Measurements from ENCODE around the gene ODAD3. TPM values are rescaled to one million over a fixed set of nuclear protein-coding genes. Genes with fewer than 3 reads are reported as not detected.

Gene ODAD3
- polyA plus RNA-seq, 4 donors = 0.25 to 0.30 TPM; not detected in 2

GRCh38 chr19:11374433-11375142 is 60.3 kb downstream of the ODAD3 start, which contains the start of gene SWSAP1:
Gene SWSAP1 (plus strand): TSS chr19:11374666. CDS start chr19:11374681, 15 bp downstream.
- Histone ChIP-seq H3K9me3 (ENCODE audit: control insufficient read depth in 2 of 2, insufficient read depth in 1 of 2, low read depth in 1 of 2, low read length in 1 of 2) (no peaks in the 10 kb centered on the region), H3K4me3 (ENCODE audit: low read depth in 1 of 3, low read length in 3 of 3) (peak within 1 kb of the TSS; percentile 55 to 74 (median 60)), H3K27me3 (ENCODE audit: control insufficient read depth in 3 of 3, insufficient read depth in 3 of 3, low read length in 3 of 3) (no peaks in the 10 kb centered on the region), H3K27ac (ENCODE audit: low read depth in 1 of 3, low read length in 2 of 3) (peak within 1 kb of the TSS; percentile 89 to 100 (median 90)), H3K36me3 (ENCODE audit: control insufficient read depth in 3 of 3, insufficient read depth in 2 of 3, low read depth in 1 of 3, low read length in 3 of 3) (peaks cover 0 to 22% (median 0%) of the 10 kb centered on the region in 3 donors), H3K4me1 (ENCODE audit: control insufficient read depth in 3 of 3, insufficient read depth in 2 of 3, low read depth in 1 of 3, low read length in 2 of 3) (peaks cover 0 to 16% (median 4%) of the 10 kb centered on the region in 3 donors)
- FAIRE-seq (peak; percentile 82), DNase-seq (peak; percentile 99 to 100)
- whole genome bisulfite sequencing, 3 donors = 0 to 1% (median 0%) methylated on average over 43 to 44 of the region's 44 CpGs

- Histone ChIP-seq H3K27me3 (ENCODE audit: control insufficient read depth in 3 of 3, insufficient read depth in 3 of 3, low read length in 3 of 3) (no peaks in the 10 kb centered on the region), H3K9me3 (ENCODE audit: control insufficient read depth in 2 of 2, insufficient read depth in 1 of 2, low read depth in 1 of 2, low read length in 1 of 2) (no peaks in the 10 kb centered on the region), H3K36me3 (ENCODE audit: control insufficient read depth in 3 of 3, insufficient read depth in 2 of 3, low read depth in 1 of 3, low read length in 3 of 3) (peaks cover 0 to 27% (median 0%) of the 10 kb centered on the region in 3 donors), H3K4me3 (ENCODE audit: low read depth in 1 of 3, low read length in 3 of 3) (peak overlapping the region in 2 of 3 donors; percentile 55 to 60), H3K27ac (ENCODE audit: low read depth in 1 of 3, low read length in 2 of 3) (peak overlapping the region in 2 of 3 donors; percentile 89 to 100), H3K4me1 (ENCODE audit: control insufficient read depth in 3 of 3, insufficient read depth in 2 of 3, low read depth in 1 of 3, low read length in 2 of 3) (peaks cover 0 to 16% (median 4%) of the 10 kb centered on the region in 3 donors)
- DNase-seq (no peak), FAIRE-seq (no peak)
- 10 to 34% (median 16%) methylated on average over 11 of the region's 11 CpGs for WGBS, 3 donors
Measured at GRCh38 chr19:11373885-11374432, 61.0 kb downstream of the ODAD3 start.

- Histone ChIP-seq H3K27me3 (ENCODE audit: control insufficient read depth in 3 of 3, insufficient read depth in 3 of 3, low read length in 3 of 3) (no peaks in the 10 kb centered on the region), H3K36me3 (ENCODE audit: control insufficient read depth in 3 of 3, insufficient read depth in 2 of 3, low read depth in 1 of 3, low read length in 3 of 3) (peaks cover 0 to 23% (median 0%) of the 10 kb centered on the region in 3 donors), H3K4me3 (ENCODE audit: low read depth in 1 of 3, low read length in 3 of 3) (no peak overlapping the region), H3K9me3 (ENCODE audit: control insufficient read depth in 2 of 2, insufficient read depth in 1 of 2, low read depth in 1 of 2, low read length in 1 of 2) (no peaks in the 10 kb centered on the region), H3K27ac (ENCODE audit: low read depth in 1 of 3, low read length in 2 of 3) (peak overlapping the region in 1 of 3 donors; percentile 89), H3K4me1 (ENCODE audit: control insufficient read depth in 3 of 3, insufficient read depth in 2 of 3, low read depth in 1 of 3, low read length in 2 of 3) (peaks cover 0 to 16% (median 4%) of the 10 kb centered on the region in 3 donors)
- 47 to 53% (median 50%) methylated on average over 10 of the region's 10 CpGs for WGBS, 3 donors
- DNase-seq (peak; percentile 63 to 71), FAIRE-seq (no peak)
Measured at GRCh38 chr19:11373166-11373884, 61.6 kb downstream of the ODAD3 start.

GRCh38 chr19:11370744-11371143 is 64.2 kb downstream of the ODAD3 start:
- no peaks in the 10 kb centered on the region for H3K9me3 ChIP-seq (ENCODE audit: control insufficient read depth in 2 of 2, insufficient read depth in 1 of 2, low read depth in 1 of 2, low read length in 1 of 2)
- FAIRE-seq = no peak

More at GRCh38 chr19:11370744-11371143, 64.2 kb downstream of the ODAD3 start:
- 89 to 100% (median 98%) methylated on average over 2 of the region's 2 CpGs for WGBS, 3 donors
- peaks cover 0 to 26% (median 4%) of the 10 kb centered on the region in 3 donors for H3K36me3 ChIP-seq (ENCODE audit: control insufficient read depth in 3 of 3, insufficient read depth in 2 of 3, low read depth in 1 of 3, low read length in 3 of 3)
- no peak overlapping the region for H3K27ac ChIP-seq (ENCODE audit: low read depth in 1 of 3, low read length in 2 of 3)
- no peak for DNase-seq
- no peak overlapping the region for H3K4me3 ChIP-seq (ENCODE audit: low read depth in 1 of 3, low read length in 3 of 3)
- no peaks in the 10 kb centered on the region for H3K27me3 ChIP-seq (ENCODE audit: control insufficient read depth in 3 of 3, insufficient read depth in 3 of 3, low read length in 3 of 3)
- H3K4me1 ChIP-seq (ENCODE audit: control insufficient read depth in 3 of 3, insufficient read depth in 2 of 3, low read depth in 1 of 3, low read length in 2 of 3) = peaks cover 0 to 13% (median 4%) of the 10 kb centered on the region in 3 donors

Other genes with a start within 250 kb of the ODAD3 start
- gene KANK2, start 237.6 kb downstream of the ODAD3 start, polyA plus RNA-seq = 10 to 100 TPM; 10.7 to 83.6 (median 45.5) TPM
- 10 to 100 TPM in 1 of 4 donors, under 1 TPM in 1, not detected in 2; 0.16 to 13.0 TPM for gene ANGPTL8, start 195.5 kb downstream of the ODAD3 start, polyA plus RNA-seq
- 10 to 100 TPM; 44.4 to 68.0 (median 51.0) TPM for gene DOCK6, start 172.6 kb downstream of the ODAD3 start, polyA plus RNA-seq
- gene TSPAN16, start 139.0 kb downstream of the ODAD3 start, polyA plus RNA-seq = not detected
- gene RAB3D, start 95.5 kb downstream of the ODAD3 start, polyA plus RNA-seq = 10 to 100 TPM in 2 of 4 donors, 1 to 10 TPM in 2; 3.6 to 78.7 (median 9.3) TPM
- 100 to 1,000 TPM in 1 of 4 donors, 10 to 100 TPM in 3; 39.8 to 127 (median 86.7) TPM for gene TMEM205, start 88.9 kb downstream of the ODAD3 start, polyA plus RNA-seq
- gene CCDC159, start 88.6 kb downstream of the ODAD3 start, polyA plus RNA-seq = 10 to 100 TPM; 24.1 to 70.4 (median 50.3) TPM
- gene PLPPR2, start 79.7 kb downstream of the ODAD3 start, polyA plus RNA-seq = 1 to 10 TPM; 3.1 to 9.7 (median 6.2) TPM
- 1 to 10 TPM; 3.0 to 4.0 (median 3.2) TPM for gene SWSAP1, start 60.5 kb downstream of the ODAD3 start, polyA plus RNA-seq
- gene EPOR, start 50.8 kb downstream of the ODAD3 start, polyA plus RNA-seq = 10 to 100 TPM in 1 of 4 donors, 1 to 10 TPM in 2, under 1 TPM in 1; 0.45 to 12.0 (median 2.0) TPM
- gene RGL3, start 15.8 kb downstream of the ODAD3 start, polyA plus RNA-seq = 1 to 10 TPM in 3 of 4 donors, not detected in 1; 1.1 to 5.6 (median 1.5) TPM
- gene PRKCSH, start 514 bp upstream of the ODAD3 start, polyA plus RNA-seq = 100 to 1,000 TPM; 118 to 453 (median 160) TPM
- 1 to 10 TPM in 1 of 4 donors, under 1 TPM in 3; 0.30 to 2.1 (median 0.63) TPM for gene ELAVL3, start 45.9 kb upstream of the ODAD3 start, polyA plus RNA-seq
- 10 to 100 TPM in 2 of 4 donors, 1 to 10 TPM in 2; 7.5 to 25.1 (median 10.4) TPM for gene ZNF653, start 70.7 kb upstream of the ODAD3 start, polyA plus RNA-seq
- gene ECSIT, start 94.0 kb upstream of the ODAD3 start, polyA plus RNA-seq = 100 to 1,000 TPM in 1 of 4 donors, 10 to 100 TPM in 3; 39.9 to 106 (median 86.9) TPM
- 10 to 100 TPM in 2 of 4 donors, 1 to 10 TPM in 2; 1.1 to 44.8 (median 15.9) TPM for gene CNN1, start 103.7 kb upstream of the ODAD3 start, polyA plus RNA-seq
- gene ELOF1, start 124.1 kb upstream of the ODAD3 start, polyA plus RNA-seq = 10 to 100 TPM; 39.0 to 80.3 (median 53.5) TPM
- gene ACP5, start 142.5 kb upstream of the ODAD3 start, polyA plus RNA-seq = 100 to 1,000 TPM in 1 of 4 donors, 10 to 100 TPM in 3; 22.8 to 195 (median 33.3) TPM
- 10 to 100 TPM in 1 of 4 donors, 1 to 10 TPM in 3; 3.8 to 15.7 (median 6.0) TPM for gene ZNF627, start 162.4 kb upstream of the ODAD3 start, polyA plus RNA-seq

Measured in small intestine (tissue), 7 donors.